GM06990 (cell line): ENCODE measurements around the gene CACNA1C.

ENCODE experiments used
- DNase-seq: peaks from one replicate; pipeline ENCODE4 v3.0.0-alpha.2; 2011; ENCODE audit not compliant: insufficient read length; ENCODE audit errors: extremely low read depth
- H3K27me3 ChIP-seq: replicated peaks from 2 replicates; pipeline ENCODE4 v1.6.0; 2011; ENCODE audit warnings: low read length; ENCODE audit not compliant: control insufficient read depth, insufficient read depth
- H3K36me3 ChIP-seq: 2 replicates; pipeline ENCODE4 v1.5.1; 2011; ENCODE audit warnings: low read length; ENCODE audit not compliant: control insufficient read depth, insufficient read depth
- H3K4me3 ChIP-seq: replicated peaks from 2 replicates; pipeline ENCODE4 v1.5.1; 2011; ENCODE audit warnings: low read depth, mild to moderate bottlenecking, control low read depth, low read length
- TF ChIP-seq, protein P1 (sequence below): IDR thresholded peaks from 2 replicates; pipeline ENCODE4 v1.5.1; 2011; ENCODE audit warnings: low read length, control low read depth, mild to moderate bottlenecking, inconsistent platforms; ENCODE audit not compliant: insufficient read depth, poor library complexity, severe bottlenecking

CACNA1C gene

DNA sequence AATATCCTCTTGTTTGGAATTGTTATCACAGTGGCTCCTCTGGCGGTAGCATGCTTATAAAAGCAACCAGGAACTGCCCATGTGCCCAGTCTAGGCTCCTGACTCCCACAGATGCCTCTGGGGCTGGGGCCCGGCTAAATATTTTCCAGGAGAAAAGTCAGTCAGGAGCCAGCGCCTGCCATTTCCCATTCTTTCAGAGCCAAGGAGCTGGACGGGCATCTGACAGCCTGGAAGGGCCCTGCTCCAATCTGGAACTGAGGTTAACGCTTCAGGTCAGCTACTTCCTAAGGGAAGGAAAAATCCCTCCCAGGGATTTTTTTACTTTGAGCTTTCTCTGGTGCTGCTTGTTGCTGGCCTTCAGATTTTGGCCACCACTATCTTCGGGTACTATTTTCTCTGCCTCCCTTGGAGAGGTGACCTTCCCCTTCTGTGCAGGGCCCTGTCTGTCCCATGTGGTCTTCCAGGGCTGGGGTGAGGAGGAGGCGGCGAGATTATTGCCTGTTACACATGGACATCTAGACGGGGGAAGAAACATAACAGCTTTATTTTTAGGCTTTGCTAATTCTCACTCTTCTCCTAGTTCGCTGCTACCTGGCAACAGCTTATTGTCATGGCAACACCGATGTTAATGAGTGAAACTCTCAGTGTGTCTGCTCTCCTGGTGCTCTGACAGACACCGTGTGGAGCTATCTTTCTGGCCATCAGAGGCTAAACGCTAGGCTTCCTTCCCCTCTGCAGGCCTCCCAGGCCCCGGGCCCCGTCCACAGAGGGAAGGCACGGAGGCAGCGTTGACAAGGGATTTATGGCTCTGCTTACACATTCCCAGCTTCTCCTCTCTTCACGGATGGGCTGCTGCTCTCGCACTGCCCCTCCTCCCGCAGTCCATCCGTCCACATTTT, 160.4 kb downstream of the CACNA1C start:
- TF ChIP-seq, protein P1, sequence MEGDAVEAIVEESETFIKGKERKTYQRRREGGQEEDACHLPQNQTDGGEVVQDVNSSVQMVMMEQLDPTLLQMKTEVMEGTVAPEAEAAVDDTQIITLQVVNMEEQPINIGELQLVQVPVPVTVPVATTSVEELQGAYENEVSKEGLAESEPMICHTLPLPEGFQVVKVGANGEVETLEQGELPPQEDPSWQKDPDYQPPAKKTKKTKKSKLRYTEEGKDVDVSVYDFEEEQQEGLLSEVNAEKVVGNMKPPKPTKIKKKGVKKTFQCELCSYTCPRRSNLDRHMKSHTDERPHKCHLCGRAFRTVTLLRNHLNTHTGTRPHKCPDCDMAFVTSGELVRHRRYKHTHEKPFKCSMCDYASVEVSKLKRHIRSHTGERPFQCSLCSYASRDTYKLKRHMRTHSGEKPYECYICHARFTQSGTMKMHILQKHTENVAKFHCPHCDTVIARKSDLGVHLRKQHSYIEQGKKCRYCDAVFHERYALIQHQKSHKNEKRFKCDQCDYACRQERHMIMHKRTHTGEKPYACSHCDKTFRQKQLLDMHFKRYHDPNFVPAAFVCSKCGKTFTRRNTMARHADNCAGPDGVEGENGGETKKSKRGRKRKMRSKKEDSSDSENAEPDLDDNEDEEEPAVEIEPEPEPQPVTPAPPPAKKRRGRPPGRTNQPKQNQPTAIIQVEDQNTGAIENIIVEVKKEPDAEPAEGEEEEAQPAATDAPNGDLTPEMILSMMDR = no peak
- DNase-seq = no peak
- Histone ChIP-seq H3K27me3 (no peaks in the 10 kb centered on the region), H3K36me3 (no peaks in the 10 kb centered on the region), H3K4me3 (no peak overlapping the region)

DNA sequence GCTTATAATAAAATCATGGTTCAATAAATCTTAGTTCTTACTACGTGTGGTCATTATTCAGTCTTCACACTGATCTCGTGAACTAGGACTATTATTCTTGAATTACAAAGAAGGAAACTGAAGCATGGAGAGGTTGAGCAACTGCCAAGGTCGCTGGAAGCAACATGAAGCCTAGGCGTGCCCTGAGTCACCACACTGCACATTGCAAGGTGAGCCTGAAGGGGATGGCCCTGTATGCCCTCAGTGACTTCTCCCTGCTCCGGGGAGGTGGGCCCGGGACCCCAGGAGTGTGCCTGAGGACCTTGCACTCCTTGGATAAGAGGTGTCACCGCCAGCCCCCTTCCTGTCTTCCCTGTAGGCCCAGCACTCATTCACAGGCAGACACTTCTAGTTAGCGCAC, 161.6 kb downstream of the CACNA1C start:
- H3K27me3 ChIP-seq = no peaks in the 10 kb centered on the region
- no peak overlapping the region for H3K4me3 ChIP-seq
- DNase-seq = no peak
- TF ChIP-seq, protein P1 = no peak
- no peaks in the 10 kb centered on the region for H3K36me3 ChIP-seq

DNA sequence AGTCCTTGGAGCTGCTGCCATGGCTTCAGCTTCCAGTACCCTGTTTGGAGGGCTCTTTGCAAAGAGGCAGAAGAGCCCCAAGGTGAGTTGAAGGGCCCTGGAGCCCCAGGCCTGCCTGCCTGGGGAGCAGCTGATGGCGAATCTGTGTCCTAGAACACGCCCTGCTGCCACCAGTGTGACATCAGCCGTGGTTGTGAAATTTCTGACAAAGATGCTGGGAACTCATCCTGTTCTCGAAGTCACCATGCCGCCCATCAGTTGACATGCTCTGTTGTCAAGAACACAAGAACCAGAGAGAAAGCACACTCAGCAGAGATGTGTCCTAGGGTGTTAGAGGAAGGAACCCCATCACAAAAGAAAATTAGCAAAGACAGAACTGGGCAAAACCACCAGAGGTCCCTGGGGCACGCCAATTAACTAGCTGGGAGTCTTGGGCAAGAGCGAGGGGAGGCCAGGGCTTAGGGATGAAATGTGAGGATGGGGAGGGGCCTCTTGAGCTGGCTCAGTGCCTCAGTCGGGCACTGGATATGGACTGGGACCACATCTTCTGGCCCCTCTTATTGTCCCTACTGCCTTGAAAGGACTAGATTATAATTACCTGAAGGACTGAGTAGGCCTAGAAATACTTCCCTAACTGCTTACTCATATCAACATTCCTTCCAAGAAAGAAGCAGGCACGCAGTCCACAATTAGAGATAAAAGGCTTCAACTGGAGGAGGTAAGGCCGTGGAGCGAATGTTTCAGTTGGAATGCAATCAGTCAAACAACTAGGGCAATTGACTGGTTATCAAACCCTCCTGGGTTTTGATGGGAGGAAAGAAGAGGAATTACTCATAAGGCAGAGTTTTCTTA, 163.1 kb downstream of the CACNA1C start:
- TF ChIP-seq, protein P1 = no peak
- Histone ChIP-seq H3K27me3 (no peaks in the 10 kb centered on the region), H3K4me3 (no peak overlapping the region), H3K36me3 (no peaks in the 10 kb centered on the region)
- no peak for DNase-seq

GRCh38 chr12:2218706-2219105, 165.9 kb downstream of the CACNA1C start:
- Histone ChIP-seq H3K36me3 (no peaks in the 10 kb centered on the region), H3K4me3 (no peak overlapping the region), H3K27me3 (no peaks in the 10 kb centered on the region)
- no peak for DNase-seq
- TF ChIP-seq, protein P1 = no peak

GRCh38 chr12:2221030-2221621, 168.3 kb downstream of the CACNA1C start:
- H3K27me3 ChIP-seq = no peaks in the 10 kb centered on the region
- TF ChIP-seq, protein P1 = no peak
- H3K4me3 ChIP-seq = no peak overlapping the region
- no peaks in the 10 kb centered on the region for H3K36me3 ChIP-seq
- DNase-seq = no peak
